HuH-7.5 (cell line): ENCODE results near the gene TNS1.
"Not testable (repeated sequence)": the region's sequence is repeated elsewhere in the genome, so short reads cannot be mapped to it uniquely, and the experiment has no call there.

Source experiments
- DNase-seq: peaks from one replicate; pipeline ENCODE4 v3.0.0; 2011; ENCODE audit warnings: low spot score

TNS1 gene

DNA sequence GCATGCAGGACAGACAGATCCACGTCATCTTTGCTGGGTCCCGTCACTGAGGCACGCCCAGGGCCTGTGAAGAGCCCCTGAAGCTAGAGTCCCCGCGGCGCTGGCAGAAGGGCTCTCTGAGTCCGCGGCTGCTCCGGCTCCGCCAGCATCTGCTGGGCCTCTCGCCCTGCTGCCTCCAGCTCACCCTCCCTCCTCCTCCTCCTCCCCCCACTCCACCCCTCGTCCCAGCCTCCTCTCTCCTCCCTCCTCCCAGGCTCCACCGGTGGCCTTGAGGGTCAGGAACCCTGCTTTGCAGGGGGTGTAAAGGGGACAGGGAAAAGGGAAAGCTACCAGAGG lies at the start of gene TNS1:
TSS of gene TNS1 (minus strand) at position 151 of the 336 bp plus-strand sequence. CDS start at position 28, 123 bp downstream.
- DNase-seq = no peak

DNA sequence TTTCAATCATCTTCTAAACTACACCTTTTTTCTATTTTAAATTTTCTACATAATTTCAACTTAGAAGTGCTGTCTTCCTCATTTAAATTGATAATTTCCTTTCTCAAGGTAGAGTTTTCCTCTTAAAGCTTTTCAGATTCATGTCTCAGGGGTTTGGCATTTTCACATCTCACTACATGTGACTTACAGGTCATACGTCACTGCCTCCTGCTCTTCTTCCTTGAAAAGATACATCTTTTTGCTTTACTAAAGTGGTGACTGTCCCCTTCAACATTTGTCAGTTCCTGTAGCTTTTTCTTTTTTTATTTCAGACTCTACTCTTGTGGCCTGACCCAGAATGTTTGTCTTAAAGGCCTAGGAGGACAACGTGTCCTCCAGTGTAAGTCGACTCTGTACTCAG lies 49.1 kb upstream of the TNS1 start:
- no peak for DNase-seq

DNA sequence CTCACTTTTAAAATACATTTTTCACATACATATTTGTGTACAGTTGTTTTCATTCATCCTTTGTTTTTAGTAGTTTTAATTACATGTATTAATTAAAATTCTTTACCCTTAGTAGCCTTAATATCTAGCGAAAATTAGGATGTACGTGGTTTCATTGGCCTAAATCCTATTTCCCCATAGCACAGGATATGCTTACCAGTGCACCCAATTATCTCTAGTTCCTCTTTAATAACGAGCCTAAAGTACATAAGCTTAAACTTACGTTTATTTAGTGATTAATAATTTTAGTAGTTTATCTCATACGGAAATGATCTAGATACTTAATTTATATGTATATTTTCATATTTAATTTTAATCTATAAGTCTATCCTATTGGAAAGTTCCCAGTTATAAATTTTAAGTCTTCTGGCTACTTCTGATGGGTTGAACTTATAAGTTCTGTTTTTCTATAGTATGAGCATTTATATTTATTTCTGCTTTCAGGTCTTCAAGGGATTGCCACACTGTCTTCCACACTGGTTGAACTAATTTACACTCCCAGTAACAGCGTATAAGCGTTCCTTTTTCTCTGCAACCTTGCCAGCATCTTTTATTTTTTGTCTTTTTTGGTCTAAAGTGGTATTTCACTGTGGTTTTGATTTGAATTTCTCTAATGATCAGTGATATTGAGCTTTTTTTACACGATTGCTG lies 44.9 kb upstream of the TNS1 start:
- DNase-seq = no peak

DNA sequence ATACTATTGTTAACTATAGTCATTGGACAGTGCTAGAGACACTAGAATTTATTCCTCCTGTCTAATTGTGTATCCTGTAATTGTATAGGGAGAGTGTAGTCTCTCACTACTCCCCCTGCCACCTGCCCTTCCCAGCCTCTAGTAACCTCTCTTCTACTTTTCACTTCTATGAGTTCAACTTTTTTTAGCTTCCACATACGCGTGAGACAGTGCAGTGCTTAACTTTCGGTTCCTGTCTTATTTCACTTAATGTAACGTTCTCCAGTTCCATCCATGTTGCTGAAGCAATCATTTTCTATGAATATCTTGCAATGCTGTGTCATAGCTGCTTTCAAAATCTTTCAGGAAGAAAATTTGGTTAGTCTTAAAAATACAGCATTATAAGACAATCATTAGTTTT lies 43.4 kb upstream of the TNS1 start:
- DNase-seq = no peak

DNA sequence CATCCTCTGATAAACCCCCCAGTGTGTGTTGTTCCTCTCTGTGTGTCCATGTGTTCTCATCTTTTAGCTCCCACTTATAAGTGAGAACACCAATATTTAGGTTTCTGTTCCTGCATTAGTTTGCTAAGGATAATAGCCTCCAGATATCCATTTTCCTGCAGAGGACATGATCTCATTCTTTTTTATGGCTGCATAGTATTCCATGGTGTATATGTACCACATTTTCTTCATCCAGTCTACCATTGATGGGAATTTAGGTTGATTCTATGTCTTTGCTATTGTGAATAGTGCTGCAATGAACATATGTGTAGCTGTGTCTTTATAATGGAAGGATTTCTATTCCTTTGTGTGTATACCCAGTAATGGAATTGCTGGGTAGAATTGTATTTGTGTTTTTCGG lies 41.8 kb upstream of the TNS1 start:
- not testable (repeated sequence) for DNase-seq

DNA sequence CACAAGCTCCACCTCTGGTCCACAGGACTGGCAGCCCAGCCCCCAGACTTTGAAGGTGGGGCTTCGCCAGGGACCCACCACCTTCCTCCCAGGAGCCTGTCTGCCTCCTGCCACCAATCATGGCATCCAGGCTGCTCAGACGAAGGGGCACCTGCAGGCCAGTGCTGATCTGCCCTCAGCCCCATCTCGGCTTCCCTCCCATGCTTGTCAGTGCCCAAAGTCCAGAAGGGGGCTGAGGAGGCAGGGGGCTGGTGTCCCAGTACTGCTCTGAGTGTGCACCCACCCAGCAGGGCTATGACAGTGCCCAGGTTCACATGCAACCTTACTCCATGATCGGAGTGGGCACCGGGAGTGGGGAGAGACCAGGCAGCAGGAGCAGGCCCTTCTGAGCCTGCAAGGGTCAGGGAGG lies 40.9 kb upstream of the TNS1 start:
- no peak for DNase-seq

DNA sequence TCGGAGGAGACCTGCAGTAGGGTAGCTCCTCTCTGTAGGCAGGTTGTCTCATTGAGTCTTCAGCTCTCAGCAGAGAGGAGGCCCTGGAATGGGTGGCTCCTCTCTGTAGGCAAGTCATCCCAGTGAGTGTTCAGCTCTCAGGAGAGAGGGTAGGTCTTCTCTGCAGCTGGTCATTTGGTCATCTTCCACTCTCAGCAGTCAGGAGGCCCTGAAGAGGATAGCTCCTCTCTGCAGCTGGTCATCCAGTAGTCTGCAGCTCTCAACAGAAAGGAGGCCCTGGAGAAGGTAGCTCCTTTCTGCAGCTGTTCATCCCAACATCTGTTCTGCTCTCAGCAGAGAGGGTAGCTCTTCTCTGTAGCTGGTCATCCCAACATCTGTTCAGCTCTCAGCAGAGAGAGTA lies 40.3 kb upstream of the TNS1 start:
- no peak for DNase-seq

DNA sequence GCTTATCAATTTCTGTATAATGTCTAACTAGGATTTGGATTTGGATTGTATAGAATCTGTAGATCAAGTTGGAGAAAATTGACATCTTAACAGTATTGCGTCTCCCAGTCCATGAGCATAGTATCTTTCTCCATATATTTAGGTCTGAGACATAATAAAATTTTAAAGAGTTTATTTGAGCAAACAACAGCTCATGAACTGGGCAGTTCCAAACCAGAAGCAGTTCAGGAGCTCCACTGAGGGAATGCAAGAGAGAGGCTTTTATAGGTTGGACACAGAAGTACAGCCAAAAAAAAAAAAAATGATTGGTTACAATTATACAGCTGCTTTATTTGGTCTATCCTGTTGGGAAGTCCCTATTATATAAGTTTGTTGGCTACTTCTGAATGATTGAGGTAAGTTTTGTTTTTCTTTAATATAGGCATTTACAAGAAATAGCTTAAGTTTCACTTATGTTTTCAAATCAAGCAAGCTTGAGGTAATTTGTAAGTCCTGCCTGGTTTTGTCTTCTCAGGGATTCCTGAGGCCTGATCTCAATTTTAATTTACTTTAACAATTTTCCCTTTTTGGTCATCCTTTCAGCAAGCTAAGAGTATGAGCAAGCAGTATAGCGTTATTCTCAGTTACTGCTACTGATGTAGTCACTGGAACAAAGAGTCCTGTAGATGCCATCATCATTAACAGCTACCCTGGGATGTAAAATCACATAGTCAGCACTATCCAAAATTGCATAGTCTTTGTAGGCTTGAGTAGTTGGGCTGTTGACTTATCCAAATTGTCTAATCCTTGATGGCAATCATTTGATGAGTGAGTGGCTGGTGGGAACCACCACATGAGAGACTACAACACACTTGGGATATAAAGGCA lies 38.7 kb upstream of the TNS1 start:
- DNase-seq = no peak

DNA sequence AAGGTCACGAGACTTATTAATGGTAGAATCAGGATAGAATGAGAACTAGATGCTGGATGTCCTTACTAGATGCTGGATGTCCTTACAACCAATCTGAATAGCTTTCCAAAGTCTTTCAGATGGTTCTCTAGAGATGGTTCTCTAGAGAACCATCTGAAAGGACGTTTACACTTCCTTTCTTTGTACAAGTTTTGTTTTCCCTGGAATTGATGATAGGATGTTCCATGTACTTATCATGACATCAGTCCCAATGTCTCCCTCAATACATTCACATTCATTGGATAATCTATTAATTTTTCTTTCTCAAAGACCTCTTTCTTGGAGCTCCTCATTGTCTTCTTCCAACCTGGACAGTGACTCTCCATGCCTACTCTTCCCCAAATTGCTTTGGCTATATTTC lies 38.1 kb upstream of the TNS1 start:
- DNase-seq = no peak

DNA sequence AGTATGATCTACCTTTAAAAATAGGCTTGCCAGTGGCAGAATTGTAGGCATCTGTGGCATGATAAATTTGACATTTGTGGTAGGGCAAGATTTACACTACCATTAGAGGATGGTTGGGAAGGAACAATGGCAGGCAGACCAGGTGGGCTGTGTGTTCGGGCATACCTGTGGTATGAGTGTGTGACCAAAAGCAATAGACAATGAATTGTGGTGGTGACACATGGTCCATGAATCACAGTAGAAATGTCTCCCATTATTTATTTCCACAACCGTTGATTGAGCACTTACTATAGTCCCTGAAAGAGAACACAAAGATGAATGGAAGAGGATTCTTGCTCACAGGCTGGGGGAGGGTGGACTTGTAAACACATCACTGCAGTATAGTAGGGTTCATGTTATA lies 36.4 kb upstream of the TNS1 start:
- no peak for DNase-seq

DNA sequence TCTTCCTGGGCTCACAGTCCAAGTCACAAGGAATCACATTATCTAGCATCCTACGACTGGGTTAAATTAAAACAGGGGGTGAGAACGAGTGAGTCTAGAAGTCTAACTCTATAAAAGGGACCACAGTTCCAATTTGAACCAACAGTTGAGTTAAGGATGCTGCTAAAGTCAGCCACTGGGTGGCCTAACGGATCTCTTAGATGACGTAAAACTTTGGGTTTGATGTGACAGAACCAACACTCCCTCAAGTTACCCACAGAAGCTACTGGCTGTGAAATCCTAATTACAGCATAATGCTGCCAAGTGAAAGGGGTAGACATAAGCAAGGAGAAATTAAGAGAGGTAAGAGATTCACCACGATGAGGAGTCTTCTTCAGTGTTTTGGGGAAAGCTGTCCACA lies 33.6 kb upstream of the TNS1 start:
- no peak for DNase-seq

DNA sequence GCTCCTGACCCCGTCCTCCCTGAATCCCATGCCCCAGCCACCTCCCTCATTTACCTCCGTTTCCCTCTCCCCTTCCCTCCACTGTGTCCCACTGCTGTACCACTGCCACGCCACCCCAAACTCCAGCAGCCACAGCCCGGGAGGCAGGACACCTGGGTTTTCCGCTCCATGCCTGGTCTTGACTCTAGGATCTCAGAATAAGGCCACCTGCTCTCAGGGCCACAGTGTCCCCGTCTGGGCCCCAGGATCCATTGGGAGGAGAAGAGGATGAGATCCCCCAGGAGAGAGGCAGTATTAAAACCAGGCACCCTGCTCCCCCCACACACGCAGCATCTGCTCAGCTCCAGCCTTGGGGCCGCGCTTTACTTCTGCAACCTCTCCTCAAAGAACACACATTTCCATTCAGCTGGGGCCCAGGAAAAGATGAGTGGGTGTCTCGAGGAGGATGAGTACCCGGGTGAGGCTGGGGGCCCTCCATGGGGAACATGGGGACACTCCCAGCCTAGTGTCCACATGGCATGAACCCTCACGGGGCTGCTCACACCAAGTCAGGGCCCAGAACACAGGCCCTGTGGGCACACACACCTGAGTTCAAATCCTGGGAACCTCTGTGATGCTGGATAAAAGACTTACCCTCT lies 32.8 kb upstream of the TNS1 start:
- DNase-seq = no peak

DNA sequence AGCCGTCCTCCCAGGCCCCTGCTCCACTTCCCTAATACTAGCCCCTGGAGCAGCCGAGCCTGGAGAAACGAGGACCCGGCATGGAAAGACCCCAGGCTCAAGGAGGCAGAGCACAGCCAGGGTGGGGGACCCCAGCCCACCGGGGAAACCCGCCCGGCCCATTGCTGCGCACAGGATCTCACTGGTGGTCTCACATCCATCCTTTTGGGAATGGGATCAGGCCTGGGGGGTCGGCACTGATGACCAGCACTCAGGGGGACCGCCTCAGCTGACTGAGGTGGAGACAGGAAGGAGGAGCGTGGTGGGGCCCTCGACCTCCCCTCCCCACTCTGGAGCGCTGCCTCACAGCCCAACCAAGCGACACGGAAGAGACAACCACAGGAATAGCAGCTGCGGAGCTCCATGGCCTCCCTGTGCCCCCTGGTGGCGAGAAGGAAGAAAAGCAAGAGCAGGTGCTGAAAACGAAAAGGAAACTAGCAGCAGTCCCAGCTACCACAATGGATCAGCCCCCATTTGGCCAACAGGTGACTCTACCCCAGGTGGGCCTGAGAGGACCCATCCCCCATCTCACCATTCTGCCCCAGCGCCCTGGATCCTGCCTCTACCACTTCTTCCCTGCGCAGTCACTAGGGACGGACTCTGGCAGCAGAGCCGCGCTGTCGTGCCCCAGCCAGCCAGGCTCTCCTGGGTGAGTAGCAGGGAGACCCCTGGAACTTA lies 31.9 kb upstream of the TNS1 start:
- not testable (repeated sequence) for DNase-seq

DNA sequence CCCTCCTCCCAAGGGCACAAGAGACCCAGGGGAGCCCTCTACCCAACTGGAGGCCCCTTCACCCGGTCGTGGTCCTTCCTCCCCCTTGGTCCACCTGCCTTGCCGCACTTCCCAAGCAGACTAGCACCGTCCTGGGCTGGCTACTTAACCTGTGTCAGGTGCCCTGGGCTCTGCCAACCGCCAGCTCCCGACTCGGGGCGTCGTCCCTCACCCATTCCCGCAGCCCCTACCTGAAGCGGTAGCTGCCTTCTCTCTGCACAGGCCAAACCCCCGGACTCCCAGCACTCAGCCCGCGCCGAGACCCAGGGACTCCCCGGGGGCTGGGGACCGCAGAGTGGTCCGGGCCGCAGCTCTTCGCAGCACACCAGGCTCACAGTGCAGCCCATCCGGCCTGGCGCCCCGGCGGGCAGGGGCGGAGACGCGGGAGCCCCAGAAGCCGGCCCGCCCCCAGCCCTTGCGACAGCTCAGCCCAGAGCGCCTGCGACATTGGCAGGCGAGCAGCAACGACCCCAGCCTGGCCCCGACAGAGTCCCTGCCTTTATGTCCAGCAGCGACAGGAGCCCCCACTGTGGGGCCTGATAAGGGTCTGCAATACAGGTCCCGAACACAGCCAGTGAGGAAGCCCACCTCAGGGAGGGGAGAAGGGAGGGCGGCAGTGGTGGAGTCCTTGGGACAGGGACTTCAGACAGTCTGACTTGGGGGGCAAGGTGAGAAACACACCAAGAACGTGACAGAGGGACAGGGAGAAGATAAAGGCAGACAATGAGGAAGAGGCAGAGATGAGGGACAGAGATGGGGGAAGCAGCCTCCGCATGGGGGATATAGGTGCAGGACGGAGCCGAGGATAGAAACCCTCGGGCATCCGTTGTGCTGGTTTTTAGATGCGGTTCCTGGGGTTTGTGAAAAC lies 31.0 kb upstream of the TNS1 start:
- no peak for DNase-seq

DNA sequence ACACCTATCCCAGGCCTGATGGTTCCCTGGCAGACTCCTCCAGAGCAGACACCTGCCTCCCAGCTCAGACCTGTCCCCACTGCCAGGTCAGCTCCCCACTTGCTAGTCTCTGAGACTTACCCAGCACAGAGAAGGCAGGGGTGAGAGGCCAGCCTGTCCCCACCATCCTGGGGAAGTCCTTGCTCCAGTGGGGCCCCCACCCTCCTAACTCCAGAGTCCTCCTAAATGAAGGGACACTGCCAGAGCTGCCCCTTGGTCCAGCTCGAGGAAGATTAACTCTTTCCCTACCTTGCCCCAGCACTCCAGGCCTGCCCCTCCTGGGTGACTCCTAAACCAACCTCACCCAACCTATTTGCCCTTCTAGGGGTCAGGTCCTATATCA lies 30.4 kb upstream of the TNS1 start:
- no peak for DNase-seq

DNA sequence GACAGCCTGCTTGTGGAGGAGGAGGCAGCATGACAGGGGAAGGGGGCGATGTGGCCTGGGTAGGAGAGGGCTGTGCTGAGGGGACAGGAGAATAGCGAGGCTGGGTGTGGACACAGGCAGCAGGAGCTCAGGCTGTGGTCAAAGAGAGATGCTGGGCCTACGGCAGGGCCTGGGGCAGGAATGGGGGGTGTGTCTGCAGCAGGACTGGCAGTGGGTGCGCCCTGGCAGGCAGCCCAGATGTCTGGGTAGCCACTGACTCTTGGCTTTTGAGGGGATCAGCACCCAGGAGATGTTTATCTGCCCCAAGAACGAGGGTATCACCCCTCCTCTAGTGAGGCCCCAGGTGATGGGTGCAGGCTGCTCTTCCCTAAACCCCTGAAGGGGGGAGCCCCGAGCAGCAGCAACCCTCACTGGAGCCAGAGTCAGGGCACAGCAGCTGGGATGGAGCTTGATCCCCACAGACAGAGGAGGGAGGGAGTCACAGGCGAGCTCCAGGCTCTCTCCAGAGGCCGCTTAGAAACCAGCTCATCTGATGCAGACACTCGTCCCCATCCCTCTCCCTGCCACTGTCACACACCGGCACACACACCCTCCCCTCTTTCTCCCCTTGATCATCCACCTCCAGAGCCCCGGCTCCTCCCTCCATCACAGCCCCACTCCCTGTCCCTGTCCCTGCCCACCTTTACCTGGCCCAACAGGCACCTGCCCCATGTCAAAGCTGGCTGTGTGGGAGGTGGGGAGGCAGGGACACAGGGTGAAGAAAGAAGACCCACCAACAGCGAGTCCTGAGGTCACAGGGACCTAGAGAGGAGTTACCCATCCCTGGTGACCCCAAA lies 29.8 kb upstream of the TNS1 start:
- DNase-seq = no peak

DNA sequence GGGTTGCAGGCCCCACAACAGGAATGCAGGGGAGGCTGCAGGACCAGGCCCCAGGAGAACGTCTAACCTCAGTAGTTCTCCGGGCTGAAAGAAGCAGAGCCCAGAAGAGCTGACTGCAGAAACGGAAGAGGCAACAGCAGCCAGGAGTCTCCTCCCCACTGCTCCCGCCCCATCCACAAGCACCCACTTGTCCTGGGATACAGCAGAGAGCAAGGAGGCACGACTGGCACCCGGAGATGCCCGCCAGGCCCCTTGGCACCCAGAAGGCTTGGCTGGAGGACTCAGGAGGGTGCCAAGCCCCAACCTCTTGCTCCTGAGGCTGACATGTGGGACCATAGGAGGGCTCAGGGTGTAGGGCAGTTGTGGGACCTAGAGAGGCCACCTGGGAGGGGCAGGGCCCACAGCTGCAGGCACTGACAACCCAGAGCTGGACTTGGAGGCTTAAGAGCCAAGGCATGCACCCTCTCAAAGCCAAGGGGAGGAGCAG lies 29.0 kb upstream of the TNS1 start:
- DNase-seq = no peak

DNA sequence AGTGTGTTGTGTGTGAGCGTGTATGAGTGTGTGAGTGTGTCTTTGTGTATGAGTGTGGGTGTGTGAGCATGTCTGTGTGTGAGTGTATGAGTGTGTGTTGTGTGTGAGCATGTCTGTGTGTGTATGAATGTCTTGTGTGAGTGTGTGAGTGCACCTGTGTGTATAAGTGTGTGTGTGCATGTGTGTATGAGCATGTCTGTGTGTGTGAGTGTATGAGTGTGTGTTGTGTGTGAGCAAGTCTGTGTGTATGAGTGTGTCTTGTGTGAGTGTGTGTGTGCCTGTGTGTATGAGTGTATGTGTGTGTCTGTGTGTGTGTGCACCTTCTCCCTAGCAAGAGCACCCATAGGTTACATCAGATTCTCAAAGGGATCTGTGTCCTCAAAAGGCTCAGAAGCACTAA lies 28.5 kb upstream of the TNS1 start:
- no peak for DNase-seq

DNA sequence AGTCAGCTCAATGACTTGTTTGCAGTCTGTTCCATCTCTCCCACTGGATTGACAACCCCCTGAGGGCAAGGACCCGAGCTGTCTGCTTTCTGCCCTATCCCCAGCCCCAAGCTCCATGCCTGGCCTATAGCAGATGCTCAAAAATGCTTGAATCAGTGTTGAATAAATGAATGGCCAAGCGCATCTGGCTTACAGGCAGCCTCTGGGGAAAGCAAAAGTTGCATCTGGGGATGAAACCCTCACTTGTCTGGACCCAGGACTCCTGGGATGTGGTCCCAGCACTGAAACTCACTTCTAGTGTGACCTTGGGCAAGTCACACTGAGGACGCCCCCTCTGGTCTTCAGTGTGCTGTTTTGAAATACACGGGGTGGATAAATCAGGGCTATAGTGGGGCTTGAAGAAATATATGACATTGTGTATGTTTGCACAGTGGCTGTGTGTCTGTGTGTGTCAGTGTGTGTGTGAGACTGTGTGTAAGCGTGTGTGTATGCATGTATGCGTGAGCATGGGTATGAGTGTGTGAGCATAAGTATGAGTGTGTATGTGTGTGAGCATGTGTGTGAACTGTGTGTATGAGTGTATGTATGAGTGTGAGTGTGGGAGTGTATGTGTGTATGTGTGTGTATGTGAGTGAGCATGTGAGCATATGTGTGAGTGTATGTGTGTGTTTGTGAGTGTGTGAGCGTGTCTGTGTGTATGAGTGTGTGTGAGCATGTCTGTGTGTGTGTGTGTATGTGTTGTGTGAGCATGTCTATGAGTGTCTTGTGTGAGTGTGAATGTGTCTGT lies 27.8 kb upstream of the TNS1 start:
- DNase-seq = no peak
